HEK293 (cell line): ENCODE measurements around the gene ZNF334.

ENCODE experiments used
- CTCF ChIA-PET: fragments of 350-600 bp; formaldehyde crosslinking; extraction: SDS; loops from one replicate; lab custom pipeline; 2021; ENCODE audit warnings: antibody characterized with exemption; lab: Yijun Ruan, JAX
- POLR2A ChIA-PET: fragments of 300-600 bp; formaldehyde crosslinking; extraction: SDS; loops from one replicate; lab custom pipeline; 2020; ENCODE audit warnings: antibody characterized with exemption, inconsistent platforms; lab: Yijun Ruan, JAX
- H3K27ac ChIP-seq: fragments of 200-500 bp; sonication (Bioruptor generic); 2 replicates; pipeline ENCODE4 v1.5.1; 2014; ENCODE audit warnings: low read depth, low read length, control low read depth, inconsistent platforms; ENCODE audit errors: extremely low read depth
- H3K36me3 ChIP-seq, 2 experiments: fragments of 200-500 bp in 1 of 2; sonication (Bioruptor generic) in 1 of 2; 1 replicate in 1 of 2; 2 replicates in 1 of 2; pipeline ENCODE4 v1.5.1; 2014 to 2017; ENCODE audit warnings: inconsistent platforms in 2 of 2, low read length in 2 of 2; ENCODE audit not compliant: control insufficient read depth in 2 of 2, insufficient read depth in 1 of 2
- H3K4me1 ChIP-seq: fragments of 200-500 bp; sonication (Bioruptor generic); 2 replicates; pipeline ENCODE4 v1.5.1; 2014; ENCODE audit warnings: mild to moderate bottlenecking, low read length, inconsistent platforms; ENCODE audit not compliant: control insufficient read depth, insufficient read depth
- H3K4me3 ChIP-seq: 2 replicates; pipeline ENCODE4 v1.5.1; 2011; ENCODE audit warnings: low read depth, mild to moderate bottlenecking, control low read depth, low read length, moderate library complexity
- H3K9me3 ChIP-seq: fragments of 200-500 bp; sonication (Bioruptor generic); 2 replicates; pipeline ENCODE4 v1.5.1; 2014; ENCODE audit warnings: low read depth, low read length, inconsistent platforms; ENCODE audit not compliant: control insufficient read depth, insufficient read depth
- SETDB1 ChIP-seq: IDR thresholded peaks from one replicate; pipeline ENCODE4 v1.6.1; 2017; ENCODE audit warnings: mild to moderate bottlenecking, low read length, moderate library complexity, mixed read lengths; ENCODE audit not compliant: insufficient read length
- TCF7L2 ChIP-seq: IDR thresholded peaks from 2 replicates; pipeline ENCODE4 v1.6.1; 2011; ENCODE audit warnings: low read depth, mild to moderate bottlenecking, inconsistent platforms, low read length, moderate library complexity, borderline replicate concordance
- TRIM28 ChIP-seq: IDR thresholded peaks from 2 replicates; pipeline ENCODE4 v1.6.1; 2011; ENCODE audit warnings: low read length, control low read depth, borderline replicate concordance
- WT1 ChIP-seq: fragments of 450-650 bp; formaldehyde crosslinking; IDR thresholded peaks from 2 replicates; pipeline ENCODE4 v1.5.1; 2016; ENCODE audit warnings: missing biosample characterization, missing genetic modification characterization
- ZFP41 ChIP-seq: fragments of 450-650 bp; formaldehyde crosslinking; IDR thresholded peaks from 2 replicates; pipeline ENCODE4 v1.5.1; 2016; ENCODE audit warnings: missing biosample characterization, missing genetic modification characterization, borderline replicate concordance
- ZFP69B ChIP-seq: fragments of 450-650 bp; formaldehyde crosslinking; IDR thresholded peaks from 2 replicates; pipeline ENCODE4 v1.5.1; 2016; ENCODE audit warnings: missing biosample characterization, missing genetic modification characterization
- ZNF138 ChIP-seq: fragments of 450-650 bp; formaldehyde crosslinking; IDR thresholded peaks from 2 replicates; pipeline ENCODE4 v1.5.1; 2016; ENCODE audit warnings: missing biosample characterization, missing genetic modification characterization, borderline replicate concordance
- ZNF18 ChIP-seq: fragments of 450-650 bp; formaldehyde crosslinking; IDR thresholded peaks from 2 replicates; pipeline ENCODE4 v1.5.1; 2016; ENCODE audit warnings: missing biosample characterization, missing genetic modification characterization
- ZNF239 ChIP-seq: fragments of 450-650 bp; formaldehyde crosslinking; IDR thresholded peaks from 2 replicates; pipeline ENCODE4 v1.5.1; 2016; ENCODE audit warnings: missing biosample characterization, missing genetic modification characterization
- ZNF248 ChIP-seq: fragments of 450-650 bp; formaldehyde crosslinking; IDR thresholded peaks from 2 replicates; pipeline ENCODE4 v1.5.1; 2017; ENCODE audit warnings: missing biosample characterization, missing genetic modification characterization
- ZNF266 ChIP-seq: fragments of 450-650 bp; formaldehyde crosslinking; IDR thresholded peaks from 2 replicates; pipeline ENCODE4 v1.5.1; 2016; ENCODE audit warnings: missing biosample characterization, missing genetic modification characterization, low read depth
- ZNF398 ChIP-seq: fragments of 450-650 bp; formaldehyde crosslinking; IDR thresholded peaks from 2 replicates; pipeline ENCODE4 v1.5.1; 2017; ENCODE audit warnings: missing biosample characterization, missing genetic modification characterization
- ZNF549 ChIP-seq: fragments of 450-650 bp; IDR thresholded peaks from 2 replicates; pipeline ENCODE4 v1.5.1; 2018; ENCODE audit warnings: missing biosample characterization, missing genetic modification characterization, mild to moderate bottlenecking, inconsistent platforms, moderate library complexity
- ZNF596 ChIP-seq: fragments of 450-650 bp; IDR thresholded peaks from 2 replicates; pipeline ENCODE4 v1.5.0; 2018; ENCODE audit warnings: missing biosample characterization, mild to moderate bottlenecking, missing genetic modification characterization, moderate library complexity
- ZNF624 ChIP-seq: fragments of 450-650 bp; formaldehyde crosslinking; IDR thresholded peaks from 2 replicates; pipeline ENCODE4 v1.5.1; 2017; ENCODE audit warnings: missing biosample characterization, missing genetic modification characterization
- ZNF670 ChIP-seq: fragments of 450-650 bp; formaldehyde crosslinking; IDR thresholded peaks from 2 replicates; pipeline ENCODE4 v1.5.1; 2016; ENCODE audit warnings: missing biosample characterization, missing genetic modification characterization, low read depth
- ZNF707 ChIP-seq: fragments of 450-650 bp; formaldehyde crosslinking; IDR thresholded peaks from 2 replicates; pipeline ENCODE4 v1.5.1; 2016; ENCODE audit warnings: missing biosample characterization, missing genetic modification characterization
- ZNF776 ChIP-seq: fragments of 450-650 bp; formaldehyde crosslinking; IDR thresholded peaks from 2 replicates; pipeline ENCODE4 v1.5.0; 2017; ENCODE audit warnings: missing biosample characterization, missing genetic modification characterization, borderline replicate concordance
- ZNF837 ChIP-seq: fragments of 450-650 bp; formaldehyde crosslinking; IDR thresholded peaks from 2 replicates; pipeline ENCODE4 v1.5.1; 2016; ENCODE audit warnings: missing biosample characterization, missing genetic modification characterization
- TF ChIP-seq, protein P1 (sequence below): fragments of 450-650 bp; formaldehyde crosslinking; IDR thresholded peaks from 2 replicates; pipeline ENCODE4 v1.5.1; 2016; ENCODE audit warnings: missing biosample characterization, missing genetic modification characterization

ZNF334 gene

DNA sequence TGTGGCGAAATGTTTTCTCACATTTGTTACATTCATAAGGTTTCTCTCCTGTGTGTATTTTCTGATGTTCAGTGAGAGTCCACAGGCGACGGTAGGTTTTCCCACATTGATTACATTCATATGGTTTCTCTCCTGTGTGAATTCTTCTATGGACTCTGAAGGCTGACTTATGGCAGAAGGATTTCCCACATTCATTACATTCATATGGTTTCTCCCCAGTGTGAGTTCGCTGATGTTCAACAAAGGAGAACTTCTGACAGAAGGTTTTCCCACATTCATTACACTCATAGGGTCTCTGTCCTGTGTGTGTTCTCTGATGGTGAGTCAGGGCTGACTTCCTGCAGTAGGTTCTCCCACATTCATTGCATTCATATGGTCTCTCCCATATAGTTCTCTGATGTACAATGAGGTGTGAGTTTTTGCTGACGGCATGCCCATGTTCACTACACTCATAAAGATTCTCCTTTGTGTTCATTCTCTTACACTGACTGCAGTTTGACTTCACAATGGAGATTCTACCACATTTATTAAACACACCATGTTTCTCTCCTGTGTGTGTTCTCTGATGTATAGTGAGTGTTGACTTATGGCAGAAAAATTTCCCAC is 11.9 kb downstream of the ZNF334 start:
- H3K4me1 ChIP-seq, result no peaks in the 10 kb centered on the region
- no peaks in the 10 kb centered on the region for H3K9me3 ChIP-seq
- TF ChIP-seq ZNF266 (tag by site-specific recombination) (no peak), ZNF670 (no peak), ZNF624 (tag by site-specific recombination) (no peak), ZNF138 (tag by site-specific recombination) (no peak), TRIM28 (peak; percentile 54; the same call in 1 of the 2 replicates), ZNF707 (tag by site-specific recombination) (no peak), SETDB1 (peak; percentile 99), ZNF596 (no peak)
- TF ChIP-seq, protein P1, sequence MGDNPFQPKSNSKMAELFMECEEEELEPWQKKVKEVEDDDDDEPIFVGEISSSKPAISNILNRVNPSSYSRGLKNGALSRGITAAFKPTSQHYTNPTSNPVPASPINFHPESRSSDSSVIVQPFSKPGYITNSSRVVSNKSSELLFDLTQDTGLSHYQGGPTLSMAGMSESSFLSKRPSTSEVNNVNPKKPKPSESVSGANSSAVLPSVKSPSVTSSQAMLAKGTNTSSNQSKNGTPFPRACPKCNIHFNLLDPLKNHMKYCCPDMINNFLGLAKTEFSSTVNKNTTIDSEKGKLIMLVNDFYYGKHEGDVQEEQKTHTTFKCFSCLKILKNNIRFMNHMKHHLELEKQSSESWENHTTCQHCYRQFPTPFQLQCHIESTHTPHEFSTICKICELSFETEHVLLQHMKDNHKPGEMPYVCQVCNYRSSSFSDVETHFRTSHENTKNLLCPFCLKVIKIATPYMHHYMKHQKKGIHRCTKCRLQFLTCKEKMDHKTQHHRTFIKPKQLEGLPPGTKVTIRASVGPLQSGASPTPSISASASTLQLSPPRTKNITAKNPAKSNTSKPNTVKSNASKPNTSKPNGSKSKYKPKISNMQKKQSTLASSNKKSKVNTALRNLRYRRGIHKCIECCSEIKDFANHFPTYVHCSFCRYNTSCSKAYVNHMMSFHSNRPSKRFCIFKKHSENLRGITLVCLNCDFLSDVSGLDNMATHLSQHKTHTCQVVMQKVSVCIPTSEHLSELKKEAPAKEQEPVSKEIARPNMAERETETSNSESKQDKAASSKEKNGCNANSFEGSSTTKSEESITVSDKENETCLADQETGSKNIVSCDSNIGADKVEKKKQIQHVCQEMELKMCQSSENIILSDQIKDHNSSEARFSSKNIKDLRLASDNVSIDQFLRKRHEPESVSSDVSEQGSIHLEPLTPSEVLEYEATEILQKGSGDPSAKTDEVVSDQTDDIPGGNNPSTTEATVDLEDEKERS (tag by site-specific recombination), result 0 out of 2 replicates have a peak, but pooled peaks have one; percentile 13
- H3K27ac ChIP-seq, result no peak overlapping the region
- POLR2A ChIA-PET, result no interaction called here
- CTCF ChIA-PET, result no interaction called here
- H3K4me3 ChIP-seq, result no peak overlapping the region
- H3K36me3 ChIP-seq, result peaks cover 0 to 20% of the 10 kb centered on the region in 2 experiments; a peak in 2 of 3 replicates

- ChIA-PET CTCF (no interaction called here), POLR2A (no interaction called here)
- H3K4me1 ChIP-seq, result no peaks in the 10 kb centered on the region
- no peak overlapping the region for H3K4me3 ChIP-seq
- H3K27ac ChIP-seq, result no peak overlapping the region
- H3K36me3 ChIP-seq, result no peaks in the 10 kb centered on the region; a peak in 1 of 3 replicates
- no peaks in the 10 kb centered on the region for H3K9me3 ChIP-seq
- TF ChIP-seq TCF7L2 (no peak), ZNF398 (no peak), ZNF18 (tag by site-specific recombination) (no peak), ZNF837 (tag by site-specific recombination) (no peak), ZNF239 (tag by site-specific recombination) (no peak), ZFP41 (tag by site-specific recombination) (no peak), ZNF549 (tag by site-specific recombination) (no peak), ZNF776 (tag by site-specific recombination) (no peak), ZFP69B (no peak), WT1 (tag by site-specific recombination) (no peak), ZNF248 (no peak)
- TF ChIP-seq, all 188 proteins: peak for 0
Measured at GRCh38 chr20:46494077-46494476, 19.3 kb downstream of the ZNF334 start.
